H9 (cell line): ENCODE measurements around the gene THAP5. TPM values are rescaled to one million over a fixed set of nuclear protein-coding genes. Genes with fewer than 3 reads are reported as not detected.

Source experiments
- DNase-seq: peaks from one replicate; pipeline ENCODE4 v3.0.0-alpha.2; 2017
- H2AFZ ChIP-seq: one replicate; pipeline ENCODE4 v1.6.1; 2013; ENCODE audit warnings: mild to moderate bottlenecking, low read length, control low read depth, moderate library complexity
- H2AK5ac ChIP-seq: 2 replicates; pipeline ENCODE4 v1.6.1; 2013; ENCODE audit warnings: low read length, control low read depth, mixed read lengths; ENCODE audit not compliant: insufficient read length
- H2BK120ac ChIP-seq: one replicate; pipeline ENCODE4 v1.6.1; 2013; ENCODE audit warnings: low read depth, mild to moderate bottlenecking, low read length, control low read depth, inconsistent platforms; ENCODE audit not compliant: poor library complexity, severe bottlenecking
- H2BK12ac ChIP-seq: 2 replicates; pipeline ENCODE4 v1.6.1; 2013; ENCODE audit warnings: low read length, control low read depth, mixed read lengths, low read depth; ENCODE audit not compliant: insufficient read length
- H2BK15ac ChIP-seq: 2 replicates; pipeline ENCODE4 v1.6.1; 2013; ENCODE audit warnings: low read depth, low read length, control low read depth
- H2BK20ac ChIP-seq: one replicate; pipeline ENCODE4 v1.6.1; 2013; ENCODE audit warnings: low read depth, mild to moderate bottlenecking, low read length, control low read depth, inconsistent platforms; ENCODE audit not compliant: poor library complexity, severe bottlenecking
- H2BK5ac ChIP-seq: 2 replicates; pipeline ENCODE4 v1.6.1; 2013; ENCODE audit warnings: low read length, control low read depth, mixed read lengths; ENCODE audit not compliant: insufficient read length
- H3K14ac ChIP-seq: 2 replicates; pipeline ENCODE4 v1.6.1; 2013; ENCODE audit warnings: low read length, control low read depth; ENCODE audit not compliant: insufficient read depth
- H3K18ac ChIP-seq: 2 replicates; pipeline ENCODE4 v1.6.1; 2013; ENCODE audit warnings: low read depth, mild to moderate bottlenecking, mixed read lengths, low read length, control low read depth; ENCODE audit not compliant: insufficient read length
- H3K23ac ChIP-seq: 2 replicates; pipeline ENCODE4 v1.6.1; 2013; ENCODE audit warnings: low read length, control low read depth, mixed read lengths, low read depth; ENCODE audit not compliant: insufficient read length
- H3K23me2 ChIP-seq: 2 replicates; pipeline ENCODE4 v1.6.1; 2013; ENCODE audit warnings: low read depth, mild to moderate bottlenecking, mixed read lengths, low read length, control low read depth; ENCODE audit not compliant: insufficient read length, poor library complexity, severe bottlenecking
- H3K27ac ChIP-seq: 2 replicates; pipeline ENCODE4 v1.5.1; 2013; ENCODE audit warnings: low read length, control low read depth, mixed read lengths, low read depth; ENCODE audit not compliant: insufficient read length
- H3K27me3 ChIP-seq: 2 replicates; pipeline ENCODE4 v1.6.1; 2013; ENCODE audit warnings: low read length, control low read depth, inconsistent platforms; ENCODE audit not compliant: insufficient read depth
- H3K4ac ChIP-seq: 2 replicates; pipeline ENCODE4 v1.6.1; 2013; ENCODE audit warnings: low read depth, mild to moderate bottlenecking, control low read depth, inconsistent platforms, low read length, moderate library complexity
- H3K4me1 ChIP-seq: 2 replicates; pipeline ENCODE4 v1.6.1; 2013; ENCODE audit warnings: low read length, control low read depth, inconsistent platforms; ENCODE audit not compliant: insufficient read depth
- H3K4me2 ChIP-seq: 2 replicates; pipeline ENCODE4 v1.6.1; 2013; ENCODE audit warnings: low read length, control low read depth, mixed read lengths; ENCODE audit not compliant: insufficient read length, insufficient read depth
- H3K56ac ChIP-seq: 2 replicates; pipeline ENCODE4 v1.6.1; 2013; ENCODE audit warnings: low read depth, mild to moderate bottlenecking, mixed read lengths, low read length, control low read depth; ENCODE audit not compliant: insufficient read length
- H3K79me1 ChIP-seq: 2 replicates; pipeline ENCODE4 v1.6.1; 2013; ENCODE audit warnings: low read depth, mild to moderate bottlenecking, moderate library complexity, low read length, control low read depth, inconsistent platforms; ENCODE audit not compliant: insufficient read depth, poor library complexity, severe bottlenecking
- H3K79me2 ChIP-seq: 2 replicates; pipeline ENCODE4 v1.6.1; 2013; ENCODE audit warnings: low read length, control low read depth, inconsistent platforms; ENCODE audit not compliant: insufficient read depth
- H3K9ac ChIP-seq: 2 replicates; pipeline ENCODE4 v1.6.1; 2013; ENCODE audit warnings: low read length, control low read depth, mixed read lengths; ENCODE audit not compliant: insufficient read length; ENCODE audit errors: extremely low read depth
- H3K9me3 ChIP-seq: one replicate; pipeline ENCODE4 v1.6.1; 2013; ENCODE audit warnings: low read depth, low read length, inconsistent platforms; ENCODE audit not compliant: control insufficient read depth
- H3T11ph ChIP-seq: one replicate; pipeline ENCODE4 v1.6.1; 2013; ENCODE audit warnings: mild to moderate bottlenecking, low read length, control low read depth, inconsistent platforms
- H4K20me1 ChIP-seq: one replicate; pipeline ENCODE4 v1.6.1; 2013; ENCODE audit not compliant: control insufficient read depth, insufficient read length, insufficient read depth
- H4K5ac ChIP-seq: 2 replicates; pipeline ENCODE4 v1.6.1; 2013; ENCODE audit warnings: low read depth, mild to moderate bottlenecking, mixed read lengths, low read length, control low read depth; ENCODE audit not compliant: insufficient read length
- H4K8ac ChIP-seq: replicated peaks from 2 replicates; pipeline ENCODE4 v1.6.1; 2013; ENCODE audit warnings: low read length, control low read depth, mixed read lengths, low read depth; ENCODE audit not compliant: insufficient read length
- H4K91ac ChIP-seq: 2 replicates; pipeline ENCODE4 v1.6.1; 2013; ENCODE audit warnings: low read depth, mild to moderate bottlenecking, moderate library complexity, mixed read lengths, low read length, control low read depth; ENCODE audit not compliant: insufficient read length
- H3K27ac Mint-ChIP-seq, 3 experiments: 2 replicates in 2 of 3; 3 replicates in 1 of 3; pipeline ENCODE4 v1.8.0; 2020 to 2021; ENCODE audit warnings: mixed read lengths in 3 of 3, mild to moderate bottlenecking in 1 of 3, moderate library complexity in 1 of 3
- H3K27me3 Mint-ChIP-seq: 2 replicates; pipeline ENCODE4 v1.8.0; 2021; ENCODE audit warnings: low read depth, mild to moderate bottlenecking, moderate library complexity, mixed read lengths
- H3K36me3 Mint-ChIP-seq, 3 experiments: 2 replicates in 2 of 3; 3 replicates in 1 of 3; pipeline ENCODE4 v1.8.0; 2020 to 2021; ENCODE audit warnings: low read depth in 3 of 3, mixed read lengths in 3 of 3; ENCODE audit not compliant: insufficient read depth in 1 of 3
- H3K4me1 Mint-ChIP-seq, 2 experiments: 2 replicates each; pipeline ENCODE4 v1.8.0; 2020; ENCODE audit warnings: mixed read lengths in 2 of 2
- H3K4me3 Mint-ChIP-seq, 2 experiments: 2 replicates in 1 of 2; 3 replicates in 1 of 2; pipeline ENCODE4 v1.8.0; 2020 to 2021; ENCODE audit warnings: mild to moderate bottlenecking in 2 of 2, mixed read lengths in 2 of 2, moderate library complexity in 1 of 2
- H3K9me3 Mint-ChIP-seq, 2 experiments: 2 replicates in 1 of 2; 3 replicates in 1 of 2; pipeline ENCODE4 v1.8.0; 2020; ENCODE audit warnings: mild to moderate bottlenecking in 2 of 2, mixed read lengths in 2 of 2, moderate library complexity in 1 of 2
- CTCF ChIP-seq: fragments of 200-600 bp; sonication (generic); conservative IDR thresholded peaks from 3 replicates; pipeline ENCODE4 v1.8.0; 2021; ENCODE audit warnings: antibody characterized with exemption, mild to moderate bottlenecking
- WGBS: extraction: QIAGEN DNeasy Blood & Tissue Kit; methylation state at CpG from one replicate; pipeline ENCODE4 v1.1.7; 2013; ENCODE audit warnings: missing lambda C conversion rate, low lambda C conversion rate, mixed read lengths; ENCODE audit not compliant: insufficient read length; ENCODE audit errors: extremely low coverage; 5-methylcytosine and 5-hydroxymethylcytosine counted together
- total RNA-seq: library from RNA; stranded (reverse); gene quantifications from 2 replicates; pipeline ENCODE4 v1.2.1, GENCODE V29; 2021

The THAP5 gene
- total RNA-seq, 1 experiment from 2014 or later, result 20.6 TPM

- Histone ChIP-seq H4K20me1 (no peaks in the 10 kb centered on the region), H3K9ac (no peak overlapping the region), H2AK5ac (no peak overlapping the region), H2BK5ac (no peak overlapping the region), H3T11ph (no peak overlapping the region), H4K91ac (no peak overlapping the region), H3K18ac (no peak overlapping the region), H3K9me3 (peaks cover 14% of the 10 kb centered on the region), H3K4me2 (no peak overlapping the region), H3K4ac (no peak overlapping the region), H3K23me2 (no peaks in the 10 kb centered on the region), H3K27ac (no peak overlapping the region), H2BK20ac (no peak overlapping the region), H4K8ac (no peak overlapping the region), H4K5ac (no peak overlapping the region), H3K56ac (no peak overlapping the region), H3K14ac (no peak overlapping the region), H2BK120ac (no peak overlapping the region), H3K79me2 (peaks cover 5% of the 10 kb centered on the region; the same call in 1 of the 2 replicates), H3K79me1 (no peaks in the 10 kb centered on the region), H2BK12ac (no peak overlapping the region), H3K4me1 (no peaks in the 10 kb centered on the region), H2AFZ (no peak overlapping the region), H2BK15ac (no peak overlapping the region), H3K27me3 (no peaks in the 10 kb centered on the region), H3K23ac (no peak overlapping the region)
- Mint-ChIP-seq H3K4me3 (no peak overlapping the region), H3K4me1 (peaks cover 7 to 10% of the 10 kb centered on the region in 2 experiments), H3K27ac (no peak overlapping the region), H3K36me3 (peaks cover 36 to 63% (median 61%) of the 10 kb centered on the region in 3 experiments), H3K9me3 (peaks cover 15 to 18% of the 10 kb centered on the region in 2 experiments), H3K27me3 (no peaks in the 10 kb centered on the region)
- no peak for TF ChIP-seq CTCF
- WGBS, result no CpG with 5 or more reads among the region's 1 CpG
- DNase-seq, result no peak
Measured at GRCh38 chr7:108576116-108576515, 6.6 kb upstream of the THAP5 start.
